Activated CD8-positive, alpha-beta memory T cell treated with anti-CD3 and anti-CD28 coated beads for 4 hours (primary cell): ENCODE data around the gene TTC38.
"Not testable (repeated sequence)": the region's sequence is repeated elsewhere in the genome, so short reads cannot be mapped to it uniquely, and the experiment has no call there.

ENCODE experiments used
- DNase-seq, 2 donors: peaks; one replicate each; pipeline ENCODE4 v3.0.0-alpha.2; 2020; ENCODE audit warnings: low read depth in 2 of 2

TTC38 gene

DNA sequence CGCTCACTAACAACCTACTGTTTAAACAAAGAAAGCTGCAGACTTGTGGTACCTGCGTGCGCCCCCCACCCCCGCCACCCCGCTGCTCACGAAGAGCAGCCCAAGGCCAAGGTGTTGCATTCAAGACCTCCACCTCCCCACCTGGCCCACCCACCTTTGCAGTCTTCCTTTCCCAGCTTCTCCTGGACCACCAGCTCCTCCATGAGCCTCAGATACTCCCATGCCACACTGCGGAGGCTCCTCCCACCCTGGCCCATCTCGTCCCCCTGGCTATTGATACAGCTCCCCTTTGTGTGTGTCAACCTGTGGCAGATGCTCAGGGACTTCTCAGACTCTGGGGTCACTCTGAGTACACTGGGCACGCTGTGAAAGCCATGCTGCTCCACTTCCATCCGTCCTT lies 21.6 kb upstream of the TTC38 start:
- DNase-seq, result no peak

DNA sequence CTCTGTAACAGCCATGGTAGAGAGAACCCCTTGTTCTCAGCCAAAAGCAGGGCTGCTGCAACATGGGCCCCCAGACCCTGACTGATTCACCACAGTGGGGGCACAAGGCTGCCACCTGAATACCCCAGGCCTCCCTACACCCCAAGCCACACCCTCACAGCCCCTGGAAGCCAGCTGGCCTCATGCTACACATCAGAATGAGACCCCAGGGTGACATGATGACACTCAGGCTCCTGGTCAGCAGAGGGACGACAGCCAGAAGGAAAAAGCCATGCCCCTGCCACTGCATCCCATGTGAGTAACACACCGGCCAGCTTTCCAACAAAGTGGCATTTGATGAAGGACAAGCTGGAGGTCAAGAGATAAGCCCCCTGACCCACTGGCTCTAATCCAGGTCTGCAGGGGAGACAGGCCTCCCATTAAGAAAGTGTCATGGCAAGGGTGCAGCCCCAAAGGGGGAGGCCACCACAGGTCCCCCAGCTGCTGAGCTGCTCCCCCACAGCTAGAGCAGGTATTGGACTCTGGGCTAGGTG lies 20.3 kb upstream of the TTC38 start:
- no peak for DNase-seq

DNA sequence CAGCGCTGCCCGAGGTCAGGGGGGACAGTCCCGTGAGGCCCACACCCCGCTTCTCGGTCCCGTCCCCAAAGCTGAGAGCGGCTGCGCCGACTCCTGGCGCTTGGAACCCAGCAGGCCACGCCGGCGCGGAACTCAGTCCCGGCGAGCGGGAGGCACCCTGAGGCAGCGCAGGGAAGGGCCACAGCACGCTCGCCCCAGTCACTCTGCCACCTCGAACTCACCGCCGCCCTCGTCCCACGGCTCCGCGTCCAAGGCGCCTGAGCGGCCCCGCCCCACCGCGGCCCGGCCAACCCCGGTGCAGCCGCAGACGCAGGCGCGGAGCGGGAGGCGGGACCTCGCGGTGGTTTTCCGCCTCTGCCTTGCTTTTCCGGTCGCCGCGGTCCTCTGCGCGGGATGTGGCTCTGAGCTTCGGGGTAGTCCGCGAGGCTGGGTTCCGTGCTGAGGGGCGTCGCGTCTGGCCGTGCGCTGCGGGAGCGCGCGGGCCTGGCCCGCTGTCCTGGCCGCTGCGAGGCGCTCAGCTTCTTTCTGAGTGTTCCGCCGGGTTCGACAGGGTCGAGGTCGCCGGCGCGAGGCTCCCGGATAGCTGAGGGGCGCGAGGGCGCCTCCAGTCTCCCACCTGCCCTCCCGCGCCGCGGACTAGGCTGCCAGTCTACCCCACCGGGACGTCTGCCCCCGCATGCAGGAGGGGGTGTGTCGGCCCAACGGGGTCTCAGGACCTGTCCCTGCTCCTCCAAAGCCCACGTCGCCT lies 17.6 kb upstream of the TTC38 start, which contains the start of gene CDPF1:
TSS of gene CDPF1 (minus strand) at position 259 of the 748 bp plus-strand sequence. CDS start 2,009 bp downstream, outside the sequence.
- DNase-seq, result peak; percentile 78 to 86

DNA sequence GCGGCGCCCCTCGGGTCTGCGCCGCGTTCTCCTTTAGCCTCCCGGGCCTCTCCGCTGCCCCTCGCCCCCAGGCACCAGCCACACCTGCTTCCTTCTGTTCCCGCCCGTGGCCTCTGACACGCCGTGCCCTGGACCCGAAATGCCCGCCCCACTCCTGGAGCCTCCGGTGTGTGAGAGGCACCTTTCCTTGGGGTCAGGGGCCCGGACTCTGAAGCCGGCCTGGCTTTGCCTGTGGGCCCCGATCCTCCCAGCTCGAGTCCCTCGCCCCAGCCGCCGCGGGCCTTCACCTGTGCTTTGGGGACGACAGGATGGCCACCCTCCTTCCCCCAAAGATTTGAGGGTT lies 17.1 kb upstream of the TTC38 start:
- DNase-seq, result no peak

DNA sequence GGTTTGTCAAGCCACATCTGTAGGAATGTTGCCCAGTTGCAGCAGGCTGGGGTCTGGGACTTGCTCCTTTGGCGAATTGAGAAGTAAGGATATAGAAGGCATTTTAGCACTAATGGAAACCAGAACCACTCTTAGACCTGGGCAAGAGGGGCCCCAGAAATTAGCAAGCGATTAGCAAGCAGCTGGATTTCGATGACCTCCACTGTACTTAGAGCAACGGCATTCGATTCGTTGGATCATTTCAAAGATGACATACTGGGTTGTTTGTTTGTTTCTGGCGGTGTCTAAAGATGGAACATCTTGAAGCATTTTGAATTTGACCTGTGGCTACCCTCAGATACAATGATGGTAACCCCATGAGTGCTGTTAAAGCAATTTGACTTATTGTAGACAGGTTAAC lies 16.5 kb upstream of the TTC38 start:
- DNase-seq, result no peak

DNA sequence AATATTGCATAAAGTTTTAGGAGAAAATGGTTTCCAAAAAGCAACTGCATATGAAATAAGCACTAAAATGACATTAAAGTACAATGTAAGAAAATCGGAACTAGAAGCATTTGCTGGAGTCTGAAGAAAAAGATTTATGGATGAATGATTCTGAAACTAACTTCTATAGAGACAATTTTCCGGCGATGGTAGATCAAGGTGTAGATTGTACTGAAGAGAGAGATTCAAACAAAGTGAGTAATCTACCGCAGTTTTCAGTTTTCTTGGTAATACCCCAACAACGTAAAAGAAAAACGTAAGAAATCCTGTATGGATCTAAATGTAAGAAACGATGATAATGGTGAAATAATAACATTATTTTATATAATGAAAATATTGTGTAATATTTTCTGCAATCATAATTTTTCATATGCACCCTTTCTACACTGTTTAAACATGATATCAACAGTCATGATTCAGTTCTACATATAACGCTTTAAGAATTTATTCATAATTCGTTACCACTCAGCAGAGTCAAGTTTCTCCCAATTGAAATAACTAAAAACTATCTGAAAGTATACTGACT lies 15.9 kb upstream of the TTC38 start:
- DNase-seq, result no peak

DNA sequence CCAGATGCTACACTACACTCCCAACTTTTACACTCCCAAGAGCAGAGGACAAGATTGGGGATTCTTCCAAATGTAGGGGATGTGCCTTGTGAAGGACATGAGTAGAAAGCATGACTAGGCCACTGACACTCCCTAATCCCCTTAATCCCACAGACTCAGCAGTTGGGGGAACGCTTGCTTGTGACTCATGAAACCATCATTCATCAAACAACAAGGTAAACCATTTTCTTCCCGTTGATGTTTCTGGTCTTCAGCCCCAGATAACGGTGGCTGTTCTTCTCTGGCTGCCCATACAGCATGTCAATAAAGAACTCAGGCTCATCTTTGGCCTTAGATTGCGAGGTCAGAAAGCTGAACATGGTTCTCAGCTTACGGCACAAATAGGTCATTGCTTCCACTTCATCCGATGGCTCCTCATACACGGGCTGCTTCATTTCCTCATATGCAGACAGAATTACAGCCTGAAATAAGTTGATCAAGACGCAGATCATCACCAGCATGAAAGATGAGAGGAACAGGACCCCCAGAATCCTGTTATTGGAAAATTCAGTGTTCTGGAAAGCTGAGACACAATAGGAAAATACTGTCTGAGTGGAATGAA lies 11.3 kb upstream of the TTC38 start:
- no peak for DNase-seq

DNA sequence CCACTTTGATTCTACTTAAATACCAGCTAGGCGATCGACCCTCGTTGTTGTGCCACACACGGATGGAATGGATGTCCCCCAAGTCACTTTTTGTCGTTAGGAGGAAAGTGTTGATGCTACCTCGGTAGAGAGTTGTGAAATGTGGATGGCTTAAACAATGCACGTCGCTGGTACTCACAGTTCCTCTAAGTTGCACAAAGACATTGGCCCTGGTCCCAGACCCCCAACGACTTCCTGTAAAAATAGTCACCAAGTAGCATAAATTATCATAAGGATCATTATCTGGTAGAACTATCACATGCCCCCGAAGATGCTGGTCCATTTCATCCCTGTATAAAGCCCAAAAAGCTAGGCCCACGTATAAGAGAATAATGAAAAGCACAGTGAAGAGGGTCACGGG lies 8.4 kb upstream of the TTC38 start:
- no peak for DNase-seq

DNA sequence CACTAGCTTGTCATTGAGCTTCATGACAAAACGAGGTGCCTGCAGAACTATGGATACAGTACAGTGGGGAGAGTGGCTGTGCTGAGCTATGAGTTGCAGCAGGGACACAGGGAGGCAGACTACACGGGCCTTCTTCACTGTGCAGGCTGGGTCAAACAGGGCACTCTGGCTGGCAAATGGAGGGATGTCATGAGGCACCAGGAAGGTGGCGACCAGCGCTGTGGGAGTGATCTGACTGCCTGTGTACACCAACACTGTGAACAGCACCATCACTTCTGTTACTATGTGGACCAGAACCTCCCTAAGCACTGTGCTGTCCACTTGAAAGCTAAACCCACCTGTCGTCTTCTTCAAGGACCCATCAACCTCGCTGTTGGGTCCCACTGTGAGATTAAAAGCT lies 7.8 kb upstream of the TTC38 start:
- no peak for DNase-seq

DNA sequence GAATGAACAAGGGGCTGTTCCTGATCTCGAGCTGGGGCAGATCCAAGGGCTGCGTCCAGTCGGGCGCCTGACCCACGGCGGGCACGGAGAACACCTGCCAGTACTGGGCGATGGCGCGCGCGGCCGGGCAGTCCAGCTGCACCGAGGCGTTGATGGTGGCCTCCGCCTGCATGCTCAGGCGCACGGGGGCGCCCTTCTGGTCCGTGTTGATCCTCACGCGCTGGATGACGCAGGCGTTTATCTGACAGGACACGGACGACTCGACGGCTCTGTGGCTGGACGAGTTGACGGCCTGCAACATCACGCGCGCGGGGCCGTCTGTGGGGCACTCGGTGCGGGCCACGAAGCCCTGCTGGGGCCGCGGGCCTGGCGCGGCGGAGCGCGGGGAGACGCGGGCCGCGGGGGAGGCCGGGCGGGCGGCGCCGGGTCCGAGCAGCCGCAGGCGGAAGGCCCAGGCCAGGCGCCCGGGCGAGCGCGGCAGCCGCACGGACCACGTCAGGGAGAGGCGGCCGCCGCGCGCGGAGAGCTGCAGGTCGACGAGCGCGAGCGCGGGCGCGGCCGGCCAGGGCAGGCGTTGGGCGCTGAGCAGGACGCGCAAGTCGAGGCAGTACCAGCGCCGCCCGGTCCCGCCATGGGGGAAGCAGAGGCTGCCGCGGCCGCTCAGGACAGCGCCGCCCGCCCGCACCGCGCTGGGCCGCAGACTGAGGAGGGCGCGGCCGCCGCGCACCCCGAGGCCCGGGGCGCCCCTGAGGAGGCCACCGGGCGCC lies 5.2 kb upstream of the TTC38 start:
- no peak for DNase-seq

DNA sequence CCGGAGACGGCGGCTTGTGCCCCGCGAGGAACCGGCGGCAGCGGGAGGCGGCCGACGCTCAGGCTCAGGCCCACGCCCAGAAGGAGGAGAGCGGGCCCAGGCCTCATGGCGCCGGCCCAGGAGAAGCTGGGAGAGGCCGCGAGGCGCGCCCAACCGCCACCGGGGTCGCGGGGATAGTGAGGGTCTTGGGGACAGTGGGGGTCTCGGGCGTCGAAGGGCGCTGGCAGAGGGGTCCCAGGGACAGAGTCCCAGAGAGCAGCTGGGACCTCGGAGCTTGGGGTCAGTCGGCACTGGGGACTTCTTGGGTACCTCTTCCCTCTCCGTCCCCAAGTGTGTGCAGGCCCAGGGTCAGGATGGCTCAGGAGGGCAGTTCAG lies 4.6 kb upstream of the TTC38 start, which contains the start of gene PKDREJ:
TSS of gene PKDREJ (minus strand) at position 128 of the 375 bp plus-strand sequence. CDS start at position 107, 21 bp downstream.
- DNase-seq, result no peak

DNA sequence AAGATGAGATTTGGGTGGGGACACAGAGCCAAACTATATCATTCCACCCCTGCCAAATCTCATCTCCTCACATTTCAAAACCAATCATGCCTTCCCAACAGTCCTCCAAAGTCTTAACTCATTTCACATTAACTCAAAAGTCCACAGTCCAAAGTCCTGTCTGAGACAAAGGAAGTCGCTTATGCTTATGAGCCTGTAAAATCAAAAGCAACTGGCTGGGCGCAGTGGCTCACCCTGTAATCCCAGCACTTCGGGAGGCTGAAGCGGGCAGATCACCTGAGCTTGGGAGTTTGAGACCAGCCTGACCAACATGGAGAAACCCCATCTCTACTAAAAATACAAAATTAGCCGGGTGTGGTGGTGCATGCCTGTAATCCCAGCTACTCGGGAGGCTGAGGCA lies 3.3 kb upstream of the TTC38 start:
- not testable (repeated sequence) for DNase-seq

DNA sequence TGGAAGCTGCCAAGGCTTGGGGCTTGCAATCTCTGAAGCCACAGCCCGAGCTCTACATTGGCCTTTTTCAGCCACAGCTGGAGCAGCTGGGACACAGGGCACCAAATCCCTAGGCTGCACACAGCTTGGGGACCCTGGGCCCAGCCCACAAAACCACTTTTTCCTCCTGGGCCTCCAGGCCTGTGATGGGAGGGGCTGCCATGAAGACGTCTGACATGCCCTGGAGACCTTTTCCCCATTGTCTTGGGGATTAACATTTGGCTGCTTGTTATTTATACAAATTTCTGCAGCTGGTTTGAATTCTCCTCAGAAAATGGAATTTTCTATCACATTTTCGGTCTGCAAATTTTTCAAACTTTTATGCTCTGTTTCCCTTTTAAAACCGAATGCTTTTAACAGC lies 2.2 kb upstream of the TTC38 start:
- not testable (repeated sequence) for DNase-seq

DNA sequence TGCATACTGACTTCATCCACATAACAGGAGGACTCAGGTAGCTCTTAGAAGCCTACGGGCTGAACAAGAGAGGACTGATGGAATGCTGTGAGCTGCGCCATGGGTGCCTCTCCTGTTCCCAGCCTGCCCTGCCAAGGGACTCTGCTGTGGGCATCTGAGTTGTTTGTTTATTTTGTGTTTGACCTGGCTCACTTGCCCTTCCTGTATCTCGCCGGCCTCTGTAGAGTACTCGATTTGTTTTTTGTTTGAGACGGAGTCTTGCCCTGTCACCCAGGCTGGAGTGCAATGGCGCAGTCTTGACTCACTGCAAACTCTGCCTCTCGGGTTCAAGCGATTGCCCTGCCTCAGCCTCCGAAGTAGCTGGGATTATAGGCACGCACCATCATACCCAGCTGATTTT lies 1.8 kb downstream of the TTC38 start:
- no peak for DNase-seq

DNA sequence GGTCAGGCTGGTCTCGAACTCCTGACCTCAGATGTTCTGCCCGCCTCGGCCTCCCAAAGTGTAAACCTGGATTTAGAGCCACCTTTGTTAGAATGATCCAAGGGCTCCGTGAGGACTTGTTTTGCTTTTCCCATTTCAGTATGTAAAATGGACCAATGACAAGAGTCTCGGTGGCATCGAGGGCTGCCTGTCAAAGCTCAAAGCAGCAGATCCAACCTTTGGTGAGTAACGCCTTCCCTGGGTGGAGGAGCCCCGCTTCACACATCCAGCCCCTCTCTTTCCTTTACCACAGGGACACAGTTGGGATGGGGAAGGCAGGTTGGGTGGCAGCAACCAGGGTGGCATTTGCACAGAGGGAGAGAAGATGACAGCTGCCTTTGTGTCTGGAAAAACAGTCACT lies 4.4 kb downstream of the TTC38 start:
- DNase-seq, result no peak

DNA sequence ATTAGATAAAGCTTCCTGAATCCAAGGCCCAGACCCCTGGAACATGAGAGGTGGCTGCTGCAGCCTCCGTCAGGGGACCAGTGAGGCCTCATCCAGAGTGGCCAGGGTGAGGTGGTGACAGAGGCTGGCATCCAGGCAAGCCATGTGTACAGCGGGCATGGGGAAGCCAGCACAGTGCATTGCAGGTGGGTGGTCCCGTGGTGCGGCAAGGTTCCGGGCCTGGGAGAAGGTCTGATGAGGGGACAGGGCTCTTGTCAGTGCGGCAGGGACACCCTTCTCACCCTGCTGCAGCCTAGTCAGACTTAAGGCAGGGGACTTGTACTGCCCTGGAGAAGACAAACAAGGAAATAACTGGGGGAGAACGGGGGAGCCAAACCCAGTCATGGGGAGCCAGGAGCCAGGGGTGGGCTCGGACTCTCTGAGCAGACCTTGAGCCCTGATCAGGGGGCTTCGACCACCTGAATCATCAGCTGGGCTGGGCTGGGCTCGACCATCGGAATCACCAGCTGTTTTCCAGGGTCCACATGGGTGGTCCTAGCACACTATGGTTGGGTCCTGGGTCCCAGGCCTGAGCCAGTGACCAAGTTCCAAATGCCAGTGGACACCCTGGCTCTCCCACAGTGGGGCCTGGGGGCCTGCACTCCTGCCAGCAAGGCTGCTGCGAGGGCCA lies 5.1 kb downstream of the TTC38 start:
- DNase-seq, result no peak

DNA sequence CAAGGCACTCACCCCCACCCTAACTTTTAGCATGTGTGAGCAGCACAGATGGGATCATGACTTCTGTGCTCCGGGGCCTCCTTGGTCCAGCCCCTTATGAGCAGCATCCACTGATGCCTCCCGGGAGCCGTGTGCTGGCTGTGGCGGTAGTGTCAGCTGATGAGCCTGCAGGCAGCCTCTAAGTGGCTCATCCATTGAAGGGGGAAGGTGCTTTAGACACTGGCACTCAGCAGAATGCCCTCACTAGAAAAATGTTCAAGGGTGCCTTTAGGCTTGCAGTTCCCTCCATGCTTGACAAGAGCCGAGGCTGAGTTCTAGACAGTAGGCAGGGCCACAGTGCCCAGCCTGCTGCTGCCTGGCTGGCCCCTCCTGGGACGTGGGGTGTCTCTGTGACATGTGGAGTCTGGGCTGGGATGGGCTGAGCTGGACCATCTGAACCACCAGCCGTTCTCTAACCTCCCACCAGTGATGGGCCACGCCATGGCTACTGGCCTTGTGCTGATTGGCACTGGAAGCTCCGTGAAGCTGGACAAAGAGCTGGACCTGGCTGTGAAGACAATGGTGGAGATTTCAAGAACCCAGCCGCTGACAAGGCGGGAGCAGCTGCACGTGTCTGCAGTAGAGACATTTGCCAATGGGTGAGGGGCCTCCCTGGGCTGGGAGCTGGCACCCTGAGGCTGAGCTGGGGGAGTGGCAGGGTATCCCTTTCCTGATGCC lies 5.8 kb downstream of the TTC38 start:
- no peak for DNase-seq

DNA sequence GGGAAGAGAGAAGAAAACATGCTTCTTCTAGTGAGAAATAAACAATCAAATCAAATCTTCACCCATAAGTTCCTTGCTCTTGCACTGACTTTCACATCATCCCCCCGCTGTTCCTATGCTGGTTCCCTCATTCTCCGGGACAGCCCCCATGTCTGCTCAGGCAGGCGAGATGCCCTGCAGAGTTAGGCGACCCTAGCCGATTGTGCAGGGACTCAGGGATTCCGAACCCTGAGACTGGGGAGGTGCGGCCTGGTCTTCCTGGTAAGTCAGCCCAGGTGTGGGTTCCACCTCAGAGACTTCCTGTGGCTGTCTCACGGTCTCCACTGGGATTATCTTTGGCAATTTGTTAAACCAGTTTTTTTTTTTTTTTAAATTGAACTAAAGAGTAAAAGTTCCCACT lies 6.6 kb downstream of the TTC38 start:
- no peak for DNase-seq

DNA sequence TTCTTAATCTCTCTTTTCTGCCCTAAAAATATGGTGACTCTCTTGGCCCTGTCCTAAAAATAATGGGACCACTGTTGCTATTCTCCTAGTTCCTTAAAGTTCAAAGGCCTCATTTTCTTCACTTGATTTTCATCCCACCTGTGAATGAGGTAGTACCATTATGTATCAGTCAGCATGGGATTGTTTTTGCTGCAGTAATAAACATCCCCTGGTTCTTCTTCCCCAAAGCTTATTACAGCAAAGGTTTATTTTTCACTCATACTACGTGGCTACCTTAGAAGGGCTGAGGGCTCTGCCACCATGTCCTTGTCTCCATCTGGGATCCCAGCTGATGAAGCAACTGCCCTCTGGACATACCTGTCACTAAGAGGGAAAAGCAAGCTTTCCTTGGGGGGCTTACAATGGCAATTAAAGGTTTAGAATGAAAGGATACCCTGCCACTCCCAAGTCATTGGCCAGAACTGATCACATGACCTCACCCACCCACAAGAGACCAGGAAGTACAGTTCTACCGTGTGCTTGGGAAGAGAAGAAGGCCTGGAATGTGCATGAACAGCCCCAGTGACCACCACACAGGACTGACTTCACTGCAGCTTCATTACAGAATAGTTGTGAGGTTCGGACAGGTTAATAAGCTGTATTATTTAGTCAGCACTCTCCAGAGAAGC lies 7.8 kb downstream of the TTC38 start:
- DNase-seq, result no peak

DNA sequence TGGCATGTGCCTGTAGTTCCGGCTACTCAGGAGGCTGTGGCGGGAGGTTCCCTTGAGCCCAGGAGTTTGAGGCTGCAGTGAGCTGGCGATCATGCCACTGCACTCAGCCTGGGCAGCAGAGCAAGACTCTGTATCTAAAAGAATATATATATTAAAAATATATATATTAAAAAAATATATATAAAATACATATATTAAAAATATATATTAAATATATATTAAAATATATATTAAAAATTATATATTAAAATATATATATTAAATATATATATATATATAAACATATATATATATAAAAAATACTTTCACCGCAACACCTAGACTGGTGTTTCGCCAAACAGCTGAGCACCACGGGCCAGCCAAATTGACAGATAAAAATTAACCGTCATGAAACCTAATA lies 8.8 kb downstream of the TTC38 start:
- DNase-seq, result no peak
